H9 (cell line): ENCODE measurements around the gene FAM222B. TPM values are rescaled to one million over a fixed set of nuclear protein-coding genes. Genes with fewer than 3 reads are reported as not detected.

ENCODE experiments used
- DNase-seq: peaks from one replicate; pipeline ENCODE4 v3.0.0-alpha.2; 2017
- H2AFZ ChIP-seq: one replicate; pipeline ENCODE4 v1.6.1; 2013; ENCODE audit warnings: mild to moderate bottlenecking, low read length, control low read depth, moderate library complexity
- H2AK5ac ChIP-seq: 2 replicates; pipeline ENCODE4 v1.6.1; 2013; ENCODE audit warnings: low read length, control low read depth, mixed read lengths; ENCODE audit not compliant: insufficient read length
- H2BK120ac ChIP-seq: one replicate; pipeline ENCODE4 v1.6.1; 2013; ENCODE audit warnings: low read depth, mild to moderate bottlenecking, low read length, control low read depth, inconsistent platforms; ENCODE audit not compliant: poor library complexity, severe bottlenecking
- H2BK12ac ChIP-seq: 2 replicates; pipeline ENCODE4 v1.6.1; 2013; ENCODE audit warnings: low read length, control low read depth, mixed read lengths, low read depth; ENCODE audit not compliant: insufficient read length
- H2BK15ac ChIP-seq: 2 replicates; pipeline ENCODE4 v1.6.1; 2013; ENCODE audit warnings: low read depth, low read length, control low read depth
- H2BK20ac ChIP-seq: one replicate; pipeline ENCODE4 v1.6.1; 2013; ENCODE audit warnings: low read depth, mild to moderate bottlenecking, low read length, control low read depth, inconsistent platforms; ENCODE audit not compliant: poor library complexity, severe bottlenecking
- H2BK5ac ChIP-seq: 2 replicates; pipeline ENCODE4 v1.6.1; 2013; ENCODE audit warnings: low read length, control low read depth, mixed read lengths; ENCODE audit not compliant: insufficient read length
- H3K14ac ChIP-seq: 2 replicates; pipeline ENCODE4 v1.6.1; 2013; ENCODE audit warnings: low read length, control low read depth; ENCODE audit not compliant: insufficient read depth
- H3K18ac ChIP-seq: 2 replicates; pipeline ENCODE4 v1.6.1; 2013; ENCODE audit warnings: low read depth, mild to moderate bottlenecking, mixed read lengths, low read length, control low read depth; ENCODE audit not compliant: insufficient read length
- H3K23ac ChIP-seq: 2 replicates; pipeline ENCODE4 v1.6.1; 2013; ENCODE audit warnings: low read length, control low read depth, mixed read lengths, low read depth; ENCODE audit not compliant: insufficient read length
- H3K23me2 ChIP-seq: 2 replicates; pipeline ENCODE4 v1.6.1; 2013; ENCODE audit warnings: low read depth, mild to moderate bottlenecking, mixed read lengths, low read length, control low read depth; ENCODE audit not compliant: insufficient read length, poor library complexity, severe bottlenecking
- H3K27ac ChIP-seq: 2 replicates; pipeline ENCODE4 v1.5.1; 2013; ENCODE audit warnings: low read length, control low read depth, mixed read lengths, low read depth; ENCODE audit not compliant: insufficient read length
- H3K27me3 ChIP-seq: 2 replicates; pipeline ENCODE4 v1.6.1; 2013; ENCODE audit warnings: low read length, control low read depth, inconsistent platforms; ENCODE audit not compliant: insufficient read depth
- H3K4ac ChIP-seq: 2 replicates; pipeline ENCODE4 v1.6.1; 2013; ENCODE audit warnings: low read depth, mild to moderate bottlenecking, control low read depth, inconsistent platforms, low read length, moderate library complexity
- H3K4me1 ChIP-seq: 2 replicates; pipeline ENCODE4 v1.6.1; 2013; ENCODE audit warnings: low read length, control low read depth, inconsistent platforms; ENCODE audit not compliant: insufficient read depth
- H3K4me2 ChIP-seq: 2 replicates; pipeline ENCODE4 v1.6.1; 2013; ENCODE audit warnings: low read length, control low read depth, mixed read lengths; ENCODE audit not compliant: insufficient read length, insufficient read depth
- H3K56ac ChIP-seq: 2 replicates; pipeline ENCODE4 v1.6.1; 2013; ENCODE audit warnings: low read depth, mild to moderate bottlenecking, mixed read lengths, low read length, control low read depth; ENCODE audit not compliant: insufficient read length
- H3K79me1 ChIP-seq: 2 replicates; pipeline ENCODE4 v1.6.1; 2013; ENCODE audit warnings: low read depth, mild to moderate bottlenecking, moderate library complexity, low read length, control low read depth, inconsistent platforms; ENCODE audit not compliant: insufficient read depth, poor library complexity, severe bottlenecking
- H3K79me2 ChIP-seq: 2 replicates; pipeline ENCODE4 v1.6.1; 2013; ENCODE audit warnings: low read length, control low read depth, inconsistent platforms; ENCODE audit not compliant: insufficient read depth
- H3K9ac ChIP-seq: 2 replicates; pipeline ENCODE4 v1.6.1; 2013; ENCODE audit warnings: low read length, control low read depth, mixed read lengths; ENCODE audit not compliant: insufficient read length; ENCODE audit errors: extremely low read depth
- H3K9me3 ChIP-seq: one replicate; pipeline ENCODE4 v1.6.1; 2013; ENCODE audit warnings: low read depth, low read length, inconsistent platforms; ENCODE audit not compliant: control insufficient read depth
- H3T11ph ChIP-seq: one replicate; pipeline ENCODE4 v1.6.1; 2013; ENCODE audit warnings: mild to moderate bottlenecking, low read length, control low read depth, inconsistent platforms
- H4K20me1 ChIP-seq: one replicate; pipeline ENCODE4 v1.6.1; 2013; ENCODE audit not compliant: control insufficient read depth, insufficient read length, insufficient read depth
- H4K5ac ChIP-seq: 2 replicates; pipeline ENCODE4 v1.6.1; 2013; ENCODE audit warnings: low read depth, mild to moderate bottlenecking, mixed read lengths, low read length, control low read depth; ENCODE audit not compliant: insufficient read length
- H4K8ac ChIP-seq: replicated peaks from 2 replicates; pipeline ENCODE4 v1.6.1; 2013; ENCODE audit warnings: low read length, control low read depth, mixed read lengths, low read depth; ENCODE audit not compliant: insufficient read length
- H4K91ac ChIP-seq: 2 replicates; pipeline ENCODE4 v1.6.1; 2013; ENCODE audit warnings: low read depth, mild to moderate bottlenecking, moderate library complexity, mixed read lengths, low read length, control low read depth; ENCODE audit not compliant: insufficient read length
- H3K27ac Mint-ChIP-seq, 3 experiments: 2 replicates in 2 of 3; 3 replicates in 1 of 3; pipeline ENCODE4 v1.8.0; 2020 to 2021; ENCODE audit warnings: mixed read lengths in 3 of 3, mild to moderate bottlenecking in 1 of 3, moderate library complexity in 1 of 3
- H3K27me3 Mint-ChIP-seq: 2 replicates; pipeline ENCODE4 v1.8.0; 2021; ENCODE audit warnings: low read depth, mild to moderate bottlenecking, moderate library complexity, mixed read lengths
- H3K36me3 Mint-ChIP-seq, 3 experiments: 2 replicates in 2 of 3; 3 replicates in 1 of 3; pipeline ENCODE4 v1.8.0; 2020 to 2021; ENCODE audit warnings: low read depth in 3 of 3, mixed read lengths in 3 of 3; ENCODE audit not compliant: insufficient read depth in 1 of 3
- H3K4me1 Mint-ChIP-seq, 2 experiments: 2 replicates each; pipeline ENCODE4 v1.8.0; 2020; ENCODE audit warnings: mixed read lengths in 2 of 2
- H3K4me3 Mint-ChIP-seq, 2 experiments: 2 replicates in 1 of 2; 3 replicates in 1 of 2; pipeline ENCODE4 v1.8.0; 2020 to 2021; ENCODE audit warnings: mild to moderate bottlenecking in 2 of 2, mixed read lengths in 2 of 2, moderate library complexity in 1 of 2
- H3K9me3 Mint-ChIP-seq, 2 experiments: 2 replicates in 1 of 2; 3 replicates in 1 of 2; pipeline ENCODE4 v1.8.0; 2020; ENCODE audit warnings: mild to moderate bottlenecking in 2 of 2, mixed read lengths in 2 of 2, moderate library complexity in 1 of 2
- whole genome bisulfite sequencing: extraction: QIAGEN DNeasy Blood & Tissue Kit; methylation state at CpG from one replicate; pipeline ENCODE4 v1.1.7; 2013; ENCODE audit warnings: missing lambda C conversion rate, low lambda C conversion rate, mixed read lengths; ENCODE audit not compliant: insufficient read length; ENCODE audit errors: extremely low coverage; 5-methylcytosine and 5-hydroxymethylcytosine counted together
- total RNA-seq: library from RNA; stranded (reverse); gene quantifications from 2 replicates; pipeline ENCODE4 v1.2.1, GENCODE V29; 2021
- TF ChIP-seq, protein P1 (sequence below): fragments of 200-600 bp; sonication (generic); conservative IDR thresholded peaks from 3 replicates; pipeline ENCODE4 v1.8.0; 2021; ENCODE audit warnings: antibody characterized with exemption, mild to moderate bottlenecking

The FAM222B gene
- total RNA-seq, 1 experiment from 2014 or later, result 76.1 TPM

DNA sequence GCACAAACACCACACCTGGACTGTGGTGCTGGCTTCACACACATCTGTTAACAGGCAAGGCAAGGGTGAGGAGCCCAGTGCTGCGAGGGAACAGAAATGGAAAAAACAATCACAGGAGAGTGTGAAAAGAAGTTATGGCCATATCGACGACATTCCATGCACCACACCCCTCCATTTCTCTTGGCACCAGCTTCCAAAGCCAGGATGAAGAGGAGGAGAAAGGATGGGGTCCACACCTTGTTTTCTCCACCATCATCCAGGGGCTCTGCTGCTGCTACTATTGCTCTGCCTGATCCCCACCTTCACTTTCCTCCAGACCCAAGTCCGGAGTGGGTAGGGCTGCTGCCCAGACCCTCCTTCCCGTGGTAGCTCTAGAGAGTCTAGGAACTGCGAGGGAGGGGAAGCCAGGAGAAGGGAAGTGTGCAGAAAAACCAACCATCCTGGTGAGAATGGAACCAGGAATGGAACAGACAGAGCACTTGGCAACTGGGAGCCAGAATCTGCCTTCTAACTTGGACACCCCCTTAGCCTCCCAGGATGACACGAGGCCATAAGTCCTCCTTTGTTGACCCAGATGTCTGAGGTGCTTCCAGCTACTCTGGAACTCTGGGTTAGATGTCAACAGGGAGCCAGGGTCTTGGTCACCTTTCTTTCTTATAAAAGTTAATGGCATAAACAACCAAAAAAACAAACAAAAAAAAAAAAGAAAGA, 129.7 kb downstream of the FAM222B start:
- peak overlapping the region; percentile 87 to 98 (median 89) for H3K27ac Mint-ChIP-seq
- H2BK12ac ChIP-seq, result no peak overlapping the region

More for the DNA sequence above, 129.7 kb downstream of the FAM222B start:
- Histone ChIP-seq H2BK20ac (no peak overlapping the region), H4K8ac (no peak overlapping the region), H2BK15ac (no peak overlapping the region), H2BK120ac (no peak overlapping the region), H3K4ac (no peak overlapping the region), H4K5ac (no peak overlapping the region), H3K79me2 (peaks cover 10% of the 10 kb centered on the region; the same call in 1 of the 2 replicates), H3K14ac (no peak overlapping the region), H3K27me3 (no peaks in the 10 kb centered on the region), H3K18ac (no peak overlapping the region), H3T11ph (no peak overlapping the region), H3K4me1 (peaks cover 3% of the 10 kb centered on the region; the same call in 1 of the 2 replicates), H4K20me1 (no peaks in the 10 kb centered on the region), H3K23ac (no peak overlapping the region), H4K91ac (no peak overlapping the region), H3K79me1 (peaks cover 4% of the 10 kb centered on the region), H2BK5ac (no peak overlapping the region), H3K56ac (no peak overlapping the region), H3K9me3 (no peaks in the 10 kb centered on the region), H3K27ac (peak overlapping the region; percentile 4), H2AK5ac (no peak overlapping the region), H2AFZ (no peak overlapping the region), H3K4me2 (peak overlapping the region; percentile 44), H3K23me2 (peaks cover 21% of the 10 kb centered on the region), H3K9ac (no peak overlapping the region)
- TF ChIP-seq, protein P1, sequence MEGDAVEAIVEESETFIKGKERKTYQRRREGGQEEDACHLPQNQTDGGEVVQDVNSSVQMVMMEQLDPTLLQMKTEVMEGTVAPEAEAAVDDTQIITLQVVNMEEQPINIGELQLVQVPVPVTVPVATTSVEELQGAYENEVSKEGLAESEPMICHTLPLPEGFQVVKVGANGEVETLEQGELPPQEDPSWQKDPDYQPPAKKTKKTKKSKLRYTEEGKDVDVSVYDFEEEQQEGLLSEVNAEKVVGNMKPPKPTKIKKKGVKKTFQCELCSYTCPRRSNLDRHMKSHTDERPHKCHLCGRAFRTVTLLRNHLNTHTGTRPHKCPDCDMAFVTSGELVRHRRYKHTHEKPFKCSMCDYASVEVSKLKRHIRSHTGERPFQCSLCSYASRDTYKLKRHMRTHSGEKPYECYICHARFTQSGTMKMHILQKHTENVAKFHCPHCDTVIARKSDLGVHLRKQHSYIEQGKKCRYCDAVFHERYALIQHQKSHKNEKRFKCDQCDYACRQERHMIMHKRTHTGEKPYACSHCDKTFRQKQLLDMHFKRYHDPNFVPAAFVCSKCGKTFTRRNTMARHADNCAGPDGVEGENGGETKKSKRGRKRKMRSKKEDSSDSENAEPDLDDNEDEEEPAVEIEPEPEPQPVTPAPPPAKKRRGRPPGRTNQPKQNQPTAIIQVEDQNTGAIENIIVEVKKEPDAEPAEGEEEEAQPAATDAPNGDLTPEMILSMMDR, result no peak
- no peak for DNase-seq
- WGBS, result no CpG with 5 or more reads among the region's 7 CpGs
- Mint-ChIP-seq H3K27me3 (no peaks in the 10 kb centered on the region), H3K9me3 (no peaks in the 10 kb centered on the region), H3K4me1 (peaks cover 19 to 31% of the 10 kb centered on the region in 2 experiments), H3K4me3 (peak overlapping the region; percentile 89 to 96), H3K36me3 (peaks cover 23 to 43% (median 29%) of the 10 kb centered on the region in 3 experiments; a peak in 6 of 7 replicates)
